Measurements from ENCODE around the gene COL9A1. TPM values are rescaled to one million over a fixed set of nuclear protein-coding genes. Genes with fewer than 3 reads are reported as not detected.

COL9A1 gene
- total RNA-seq, 1 experiment from 2014 or later, result not detected

DNA sequence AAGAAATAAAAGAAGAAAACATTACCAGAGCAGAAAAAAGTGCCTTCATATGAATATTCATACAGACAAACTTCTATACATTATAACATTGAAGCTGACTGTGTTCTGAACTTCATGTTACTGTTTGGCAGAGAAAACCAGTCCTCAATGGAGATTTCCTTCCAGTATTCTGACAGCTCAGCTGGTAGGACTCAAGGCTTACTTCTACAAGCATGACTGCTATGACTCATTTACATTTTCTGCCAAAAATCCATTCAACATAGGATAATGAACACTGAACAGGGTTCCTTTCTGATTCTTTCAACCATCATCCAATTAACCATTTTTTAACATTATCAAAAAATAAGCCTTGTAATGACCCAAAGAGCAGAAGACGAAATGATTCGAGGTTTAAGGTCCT is 25.4 kb downstream of the COL9A1 start:
- ChIA-PET CTCF (no interaction called here), POLR2A (no interaction called here), RAD21 (ENCODE audit: low non-redundant PET in 1 of 2, low total read pairs in 2 of 2, uncharacterized antibody in 2 of 2, unreplicated experiment in 2 of 2) (no interaction called here)
- TF ChIP-seq, protein P1, sequence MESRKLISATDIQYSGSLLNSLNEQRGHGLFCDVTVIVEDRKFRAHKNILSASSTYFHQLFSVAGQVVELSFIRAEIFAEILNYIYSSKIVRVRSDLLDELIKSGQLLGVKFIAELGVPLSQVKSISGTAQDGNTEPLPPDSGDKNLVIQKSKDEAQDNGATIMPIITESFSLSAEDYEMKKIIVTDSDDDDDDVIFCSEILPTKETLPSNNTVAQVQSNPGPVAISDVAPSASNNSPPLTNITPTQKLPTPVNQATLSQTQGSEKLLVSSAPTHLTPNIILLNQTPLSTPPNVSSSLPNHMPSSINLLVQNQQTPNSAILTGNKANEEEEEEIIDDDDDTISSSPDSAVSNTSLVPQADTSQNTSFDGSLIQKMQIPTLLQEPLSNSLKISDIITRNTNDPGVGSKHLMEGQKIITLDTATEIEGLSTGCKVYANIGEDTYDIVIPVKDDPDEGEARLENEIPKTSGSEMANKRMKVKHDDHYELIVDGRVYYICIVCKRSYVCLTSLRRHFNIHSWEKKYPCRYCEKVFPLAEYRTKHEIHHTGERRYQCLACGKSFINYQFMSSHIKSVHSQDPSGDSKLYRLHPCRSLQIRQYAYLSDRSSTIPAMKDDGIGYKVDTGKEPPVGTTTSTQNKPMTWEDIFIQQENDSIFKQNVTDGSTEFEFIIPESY (IDR thresholded peaks at IDR 0.05; ENCODE audit: extremely low read depth, insufficient replicate concordance, low read length), result no peak
- TF ChIP-seq, protein P2, sequence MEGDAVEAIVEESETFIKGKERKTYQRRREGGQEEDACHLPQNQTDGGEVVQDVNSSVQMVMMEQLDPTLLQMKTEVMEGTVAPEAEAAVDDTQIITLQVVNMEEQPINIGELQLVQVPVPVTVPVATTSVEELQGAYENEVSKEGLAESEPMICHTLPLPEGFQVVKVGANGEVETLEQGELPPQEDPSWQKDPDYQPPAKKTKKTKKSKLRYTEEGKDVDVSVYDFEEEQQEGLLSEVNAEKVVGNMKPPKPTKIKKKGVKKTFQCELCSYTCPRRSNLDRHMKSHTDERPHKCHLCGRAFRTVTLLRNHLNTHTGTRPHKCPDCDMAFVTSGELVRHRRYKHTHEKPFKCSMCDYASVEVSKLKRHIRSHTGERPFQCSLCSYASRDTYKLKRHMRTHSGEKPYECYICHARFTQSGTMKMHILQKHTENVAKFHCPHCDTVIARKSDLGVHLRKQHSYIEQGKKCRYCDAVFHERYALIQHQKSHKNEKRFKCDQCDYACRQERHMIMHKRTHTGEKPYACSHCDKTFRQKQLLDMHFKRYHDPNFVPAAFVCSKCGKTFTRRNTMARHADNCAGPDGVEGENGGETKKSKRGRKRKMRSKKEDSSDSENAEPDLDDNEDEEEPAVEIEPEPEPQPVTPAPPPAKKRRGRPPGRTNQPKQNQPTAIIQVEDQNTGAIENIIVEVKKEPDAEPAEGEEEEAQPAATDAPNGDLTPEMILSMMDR (IDR thresholded peaks at IDR 0.05 in 2 of 3, conservative IDR thresholded peaks at IDR 0.05 in 1 of 3; ENCODE audit: borderline replicate concordance in 1 of 3, insufficient read depth in 1 of 3, low read depth in 2 of 3, low read length in 2 of 3), result no peak
- no peak for TF ChIP-seq EZH2 (IDR thresholded peaks at IDR 0.05)
- TF ChIP-seq EGR1 (IDR thresholded peaks at IDR 0.05; ENCODE audit: low read depth), result no peak
- TF ChIP-seq JUND (IDR thresholded peaks at IDR 0.05), result no peak
- no peak for TF ChIP-seq FOSL1 (IDR thresholded peaks at IDR 0.05; ENCODE audit: low read depth)
- no peak for TF ChIP-seq RAD21 (IDR thresholded peaks at IDR 0.05; ENCODE audit: low read depth)
- TF ChIP-seq SP1 (IDR thresholded peaks at IDR 0.05; ENCODE audit: low read depth), result no peak
- TF ChIP-seq POLR2AphosphoS5 (IDR thresholded peaks at IDR 0.05; ENCODE audit: low read depth, low read length), result no peak
- no peak for TF ChIP-seq EZH2phosphoT487 (IDR thresholded peaks at IDR 0.05; ENCODE audit: borderline replicate concordance)
- TF ChIP-seq SIN3A (IDR thresholded peaks at IDR 0.05; ENCODE audit: low read depth), result no peak
- TF ChIP-seq, protein P3, sequence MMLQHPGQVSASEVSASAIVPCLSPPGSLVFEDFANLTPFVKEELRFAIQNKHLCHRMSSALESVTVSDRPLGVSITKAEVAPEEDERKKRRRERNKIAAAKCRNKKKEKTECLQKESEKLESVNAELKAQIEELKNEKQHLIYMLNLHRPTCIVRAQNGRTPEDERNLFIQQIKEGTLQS (IDR thresholded peaks at IDR 0.05), result no peak
- TF ChIP-seq YY1 (IDR thresholded peaks at IDR 0.05; ENCODE audit: extremely low read depth, insufficient replicate concordance, low read depth, low read length), result no peak
- TF ChIP-seq, protein P4, sequence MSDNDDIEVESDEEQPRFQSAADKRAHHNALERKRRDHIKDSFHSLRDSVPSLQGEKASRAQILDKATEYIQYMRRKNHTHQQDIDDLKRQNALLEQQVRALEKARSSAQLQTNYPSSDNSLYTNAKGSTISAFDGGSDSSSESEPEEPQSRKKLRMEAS (IDR thresholded peaks at IDR 0.05), result no peak
- TF ChIP-seq CEBPB (IDR thresholded peaks at IDR 0.05; ENCODE audit: low read depth), result no peak
- TF ChIP-seq POLR2A (IDR thresholded peaks at IDR 0.05; ENCODE audit: borderline replicate concordance, extremely low read depth, insufficient read depth, insufficient read length), result no peak
- TF ChIP-seq, protein P5, sequence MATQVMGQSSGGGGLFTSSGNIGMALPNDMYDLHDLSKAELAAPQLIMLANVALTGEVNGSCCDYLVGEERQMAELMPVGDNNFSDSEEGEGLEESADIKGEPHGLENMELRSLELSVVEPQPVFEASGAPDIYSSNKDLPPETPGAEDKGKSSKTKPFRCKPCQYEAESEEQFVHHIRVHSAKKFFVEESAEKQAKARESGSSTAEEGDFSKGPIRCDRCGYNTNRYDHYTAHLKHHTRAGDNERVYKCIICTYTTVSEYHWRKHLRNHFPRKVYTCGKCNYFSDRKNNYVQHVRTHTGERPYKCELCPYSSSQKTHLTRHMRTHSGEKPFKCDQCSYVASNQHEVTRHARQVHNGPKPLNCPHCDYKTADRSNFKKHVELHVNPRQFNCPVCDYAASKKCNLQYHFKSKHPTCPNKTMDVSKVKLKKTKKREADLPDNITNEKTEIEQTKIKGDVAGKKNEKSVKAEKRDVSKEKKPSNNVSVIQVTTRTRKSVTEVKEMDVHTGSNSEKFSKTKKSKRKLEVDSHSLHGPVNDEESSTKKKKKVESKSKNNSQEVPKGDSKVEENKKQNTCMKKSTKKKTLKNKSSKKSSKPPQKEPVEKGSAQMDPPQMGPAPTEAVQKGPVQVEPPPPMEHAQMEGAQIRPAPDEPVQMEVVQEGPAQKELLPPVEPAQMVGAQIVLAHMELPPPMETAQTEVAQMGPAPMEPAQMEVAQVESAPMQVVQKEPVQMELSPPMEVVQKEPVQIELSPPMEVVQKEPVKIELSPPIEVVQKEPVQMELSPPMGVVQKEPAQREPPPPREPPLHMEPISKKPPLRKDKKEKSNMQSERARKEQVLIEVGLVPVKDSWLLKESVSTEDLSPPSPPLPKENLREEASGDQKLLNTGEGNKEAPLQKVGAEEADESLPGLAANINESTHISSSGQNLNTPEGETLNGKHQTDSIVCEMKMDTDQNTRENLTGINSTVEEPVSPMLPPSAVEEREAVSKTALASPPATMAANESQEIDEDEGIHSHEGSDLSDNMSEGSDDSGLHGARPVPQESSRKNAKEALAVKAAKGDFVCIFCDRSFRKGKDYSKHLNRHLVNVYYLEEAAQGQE (IDR thresholded peaks at IDR 0.05; ENCODE audit: low read depth), result no peak
- TF ChIP-seq ELF1 (IDR thresholded peaks at IDR 0.05; ENCODE audit: borderline replicate concordance, low read depth), result no peak
- no peaks in the 10 kb centered on the region for H3K36me3 ChIP-seq (ENCODE audit: control insufficient read depth in 1 of 2, insufficient read depth in 2 of 2, low read length in 2 of 2)
- no peaks in the 10 kb centered on the region for H3K79me2 ChIP-seq (ENCODE audit: insufficient read depth, low read length)
- DNase-seq (ENCODE audit: low read depth, low spot score), result no peak
- H4K20me1 ChIP-seq (ENCODE audit: insufficient read depth), result no peaks in the 10 kb centered on the region
- intact Hi-C loops (cut with micrococcal nuclease), result no loop called here
- no peak overlapping the region for H3K27ac ChIP-seq (ENCODE audit: low read depth, low read length)
- no peaks in the 10 kb centered on the region for H3K9me3 ChIP-seq (ENCODE audit: control insufficient read depth in 1 of 2, insufficient read depth in 1 of 2, low read depth in 1 of 2, low read length in 2 of 2)
- BruUV-seq (replicated peaks), result no TSS peak
- no peaks in the 10 kb centered on the region for H3K9me2 ChIP-seq (ENCODE audit: insufficient read depth)
- no peak overlapping the region for H2AFZ ChIP-seq (ENCODE audit: low read depth, low read length, poor library complexity, severe bottlenecking)
- H3K4me3 ChIP-seq (replicated peaks in 1 of 2; ENCODE audit: low read depth in 1 of 2, low read length in 2 of 2), result no peak overlapping the region
- no peak overlapping the region for H3K9ac ChIP-seq (ENCODE audit: low read length)
- H3K4me2 ChIP-seq (ENCODE audit: low read length), result no peak overlapping the region
- ATAC-seq, result no peak
- H3K27me3 ChIP-seq (ENCODE audit: insufficient read depth, low read length), result peaks cover 31% of the 10 kb centered on the region
- no peaks in the 10 kb centered on the region for H3K4me1 ChIP-seq (ENCODE audit: control insufficient read depth in 1 of 2, insufficient read depth in 2 of 2, low read length in 2 of 2)

All from HCT116 (cell line).